Measurements from ENCODE around the gene DHRS7. TPM values are rescaled to one million over a fixed set of nuclear protein-coding genes. Genes with fewer than 3 reads are reported as not detected.
A peak's percentile ranks its signal among the peaks of the same experiment; 100 is the strongest.

DHRS7 gene
- total RNA-seq = 10 to 100 TPM; 58.3 to 63.9 TPM
- long read RNA-seq, donor 1, transcript DHRS7-209 (7 exons, 1,322 nt) = major isoform, 48 of 52 reads
- long read RNA-seq, donor 1, partial matches to known transcripts = 0 of 52 reads
- long read RNA-seq, donor 1, other reads (novel, unspliced or antisense) = 4 of 52 reads
- long read RNA-seq, donor 2, transcript DHRS7-209 (7 exons, 1,322 nt) = major isoform, 329 of 342 reads
- long read RNA-seq, donor 2, partial matches to known transcripts = 0 of 342 reads
- long read RNA-seq, donor 2, other reads (novel, unspliced or antisense) = 10 of 342 reads

GRCh38 chr14:60164712-60165546 lies at the start of gene DHRS7:
Gene DHRS7 (minus strand): TSS chr14:60165398. CDS start chr14:60165309, 89 bp downstream.
- peak; percentile 96 for DNase-seq (ENCODE audit: low spot score)
- intact Hi-C loops (cut with DNase I) = loop anchor here in 1 of 2 donors (5.0 kb wide), 1 partner anchor 73 kb away; the partner anchor contains the start of gene PCNX4

- DNase-seq (ENCODE audit: low spot score) = no peak
- intact Hi-C loops (cut with DNase I) = no loop called here
Measured at GRCh38 chr14:60214415-60215126, 49.4 kb upstream of the DHRS7 start.

- intact Hi-C loops (cut with DNase I) = no loop called here
Measured at GRCh38 chr14:60214003-60214402, 48.8 kb upstream of the DHRS7 start.

GRCh38 chr14:60212503-60213371 lies 47.5 kb upstream of the DHRS7 start:
- no peak for DNase-seq (ENCODE audit: low spot score)
- intact Hi-C loops (cut with DNase I) = no loop called here

More at GRCh38 chr14:60214003-60214402, 48.8 kb upstream of the DHRS7 start:
- DNase-seq (ENCODE audit: low spot score) = no peak

- intact Hi-C loops (cut with DNase I) = no loop called here
- DNase-seq (ENCODE audit: low spot score) = no peak
Measured at GRCh38 chr14:60211153-60211552, 46.0 kb upstream of the DHRS7 start.

GRCh38 chr14:60210703-60211102 lies 45.5 kb upstream of the DHRS7 start:
- intact Hi-C loops (cut with DNase I) = no loop called here
- no peak for DNase-seq (ENCODE audit: low spot score)

GRCh38 chr14:60206837-60207533 lies 41.8 kb upstream of the DHRS7 start:
- intact Hi-C loops (cut with DNase I) = no loop called here
- no peak for DNase-seq (ENCODE audit: low spot score)

GRCh38 chr14:60206249-60206670 lies 41.1 kb upstream of the DHRS7 start:
- no peak for DNase-seq (ENCODE audit: low spot score)
- intact Hi-C loops (cut with DNase I) = no loop called here

GRCh38 chr14:60204843-60205774 lies 39.9 kb upstream of the DHRS7 start:
- intact Hi-C loops (cut with DNase I) = no loop called here
- DNase-seq (ENCODE audit: low spot score) = no peak

- DNase-seq (ENCODE audit: low spot score) = no peak
- intact Hi-C loops (cut with DNase I) = no loop called here
Measured at GRCh38 chr14:60204104-60204842, 39.1 kb upstream of the DHRS7 start.

GRCh38 chr14:60199321-60199720 lies 34.1 kb upstream of the DHRS7 start:
- intact Hi-C loops (cut with DNase I) = no loop called here

GRCh38 chr14:60197629-60198303 lies 32.6 kb upstream of the DHRS7 start:
- intact Hi-C loops (cut with DNase I) = no loop called here
- no peak for DNase-seq (ENCODE audit: low spot score)

More at GRCh38 chr14:60199321-60199720, 34.1 kb upstream of the DHRS7 start:
- no peak for DNase-seq (ENCODE audit: low spot score)

GRCh38 chr14:60196291-60196690 lies 31.1 kb upstream of the DHRS7 start:
- intact Hi-C loops (cut with DNase I) = no loop called here
- DNase-seq (ENCODE audit: low spot score) = no peak

GRCh38 chr14:60195179-60195810 lies 30.1 kb upstream of the DHRS7 start:
- DNase-seq (ENCODE audit: low spot score) = no peak
- intact Hi-C loops (cut with DNase I) = no loop called here
